HFF-Myc (cell line): Measurements from ENCODE around the gene USP34.

Experiments used
- DNase-seq: peaks from one replicate; pipeline ENCODE4 v3.0.0-alpha.2; 2011; ENCODE audit warnings: low read depth; ENCODE audit errors: extremely low read depth
- H3K4me3 ChIP-seq: replicated peaks from 2 replicates; pipeline ENCODE4 v1.5.1; 2011; ENCODE audit warnings: low read depth, mild to moderate bottlenecking, control low read depth, low read length
- CTCF ChIP-seq: IDR thresholded peaks from 2 replicates; pipeline ENCODE4 v1.5.1; 2012; ENCODE audit warnings: mild to moderate bottlenecking, low read depth, low read length, control low read depth; ENCODE audit errors: missing control alignments

Gene USP34

GRCh38 chr2:61371027-61371426 lies 99.9 kb downstream of the USP34 start:
- DNase-seq: no peak
- no peak for TF ChIP-seq CTCF
- H3K4me3 ChIP-seq: no peak overlapping the region

GRCh38 chr2:61368687-61369665 lies 101.9 kb downstream of the USP34 start:
- no peak for TF ChIP-seq CTCF
- H3K4me3 ChIP-seq: no peak overlapping the region
- DNase-seq: no peak

- TF ChIP-seq CTCF: no peak
- no peak overlapping the region for H3K4me3 ChIP-seq
- DNase-seq: no peak
Observed at GRCh38 chr2:61367177-61367576, 103.7 kb downstream of the USP34 start.

- TF ChIP-seq CTCF: no peak
- DNase-seq: no peak
- H3K4me3 ChIP-seq: no peak overlapping the region
Observed at GRCh38 chr2:61363580-61363979, 107.3 kb downstream of the USP34 start.

GRCh38 chr2:61362873-61363272 lies 108.0 kb downstream of the USP34 start:
- no peak for DNase-seq
- no peak for TF ChIP-seq CTCF
- no peak overlapping the region for H3K4me3 ChIP-seq

- TF ChIP-seq CTCF: no peak
- DNase-seq: no peak
- no peak overlapping the region for H3K4me3 ChIP-seq
Observed at GRCh38 chr2:61361068-61361467, 109.8 kb downstream of the USP34 start.
